Measurements from ENCODE around the gene IKBKG. TPM values are rescaled to one million over a fixed set of nuclear protein-coding genes. Genes with fewer than 3 reads are reported as not detected.

Gene IKBKG
- total and polyA plus RNA-seq, 2 of the 4 experiments (the other 2 are of a cell fraction) = 16.5 to 38.2 TPM

- H3K36me3 ChIP-seq (ENCODE audit: control insufficient read depth, insufficient read depth, low read length) = no peaks in the 10 kb centered on the region
- no peak overlapping the region for H4K91ac ChIP-seq (ENCODE audit: insufficient read depth, low read depth, low read length)
- 46% methylated on average over 2 of the region's 6 CpGs; no CpG with 5 or more reads in 1 of the 2 experiments for WGBS, 2 experiments (ENCODE audit: extremely low coverage in 2 of 2, insufficient read length in 1 of 2)
- H3K4me2 ChIP-seq (ENCODE audit: low read depth, low read length) = no peak overlapping the region
- H3K23ac ChIP-seq (ENCODE audit: low read depth, low read length) = no peak overlapping the region
- peaks cover 5% of the 10 kb centered on the region for H3K27me3 ChIP-seq (ENCODE audit: control insufficient read depth, insufficient read depth, low read length)
- no peak overlapping the region for H3K56ac ChIP-seq (ENCODE audit: extremely low read depth, insufficient read depth, low read length)
- H2AK9ac ChIP-seq (replicated peaks; ENCODE audit: low read depth, low read length, poor library complexity) = no peak overlapping the region
- no peak overlapping the region for H2BK120ac ChIP-seq (ENCODE audit: low read depth, low read length)
- H3K9me3 ChIP-seq (ENCODE audit: control insufficient read depth, insufficient read depth, low read length) = no peaks in the 10 kb centered on the region; the same call in 1 of the 2 replicates
- H2AFZ ChIP-seq (replicated peaks; ENCODE audit: low read length, poor library complexity) = no peak overlapping the region
- TF ChIP-seq RAD21 (IDR thresholded peaks at IDR 0.05; ENCODE audit: low read length) (no peak), POLR2A (IDR thresholded peaks at IDR 0.05; ENCODE audit: low read depth, low read length) (no peak), RFX5 (IDR thresholded peaks at IDR 0.05; ENCODE audit: low read depth, low read length) (no peak), RCOR1 (IDR thresholded peaks at IDR 0.05; ENCODE audit: insufficient replicate concordance, low read length) (no peak), MAFK (IDR thresholded peaks at IDR 0.05; ENCODE audit: low read depth, low read length) (no peak), MXI1 (IDR thresholded peaks at IDR 0.05; ENCODE audit: borderline replicate concordance, low read depth, low read length) (no peak), MAZ (IDR thresholded peaks at IDR 0.05; ENCODE audit: borderline replicate concordance, low read depth, low read length) (no peak), FOS (IDR thresholded peaks at IDR 0.05; ENCODE audit: low read depth, low read length) (no peak), BHLHE40 (IDR thresholded peaks at IDR 0.05; ENCODE audit: low read depth, low read length) (no peak), CHD1 (IDR thresholded peaks at IDR 0.05; ENCODE audit: low read depth, low read length) (no peak), ELK1 (IDR thresholded peaks at IDR 0.05; ENCODE audit: borderline replicate concordance, low read depth, low read length) (no peak)
- ATAC-seq (ENCODE audit: low read depth) (no peak), DNase-seq (no peak)
- no peak overlapping the region for H4K8ac ChIP-seq (ENCODE audit: low read depth in 2 of 2, low read length in 2 of 2)
- intact Hi-C loops (cut with micrococcal nuclease) = no loop called here
- H2AK5ac ChIP-seq (ENCODE audit: low read depth, low read length) = no peak overlapping the region
- in situ Hi-C loops (cut with MboI; ENCODE audit: low sequenced_read_pairs) = no loop called here
- H2BK20ac ChIP-seq (ENCODE audit: low read depth, low read length) = no peak overlapping the region
- H3K4me3 ChIP-seq (ENCODE audit: insufficient read depth, low read depth, low read length) = no peak overlapping the region
- H2BK15ac ChIP-seq (ENCODE audit: low read depth, low read length) = no peak overlapping the region
- H4K20me1 ChIP-seq (ENCODE audit: insufficient read depth, low read length) = no peaks in the 10 kb centered on the region
- ChIA-PET POLR2A (ENCODE audit: unreplicated experiment) (no interaction called here), CTCF (no interaction called here)
- no peak overlapping the region for H3K9ac ChIP-seq (ENCODE audit: low read depth, low read length)
- dilution Hi-C loops (cut with HindIII; ENCODE audit: low sequenced_read_pairs, unreplicated experiment) = no loop called here
- H3K4ac ChIP-seq (ENCODE audit: low read depth, low read length) = no peak overlapping the region
- no peaks in the 10 kb centered on the region for H3K9me1 ChIP-seq (ENCODE audit: insufficient read depth, low read length)
- H3K4me1 ChIP-seq (ENCODE audit: control insufficient read depth, insufficient read depth, low read length) = no peaks in the 10 kb centered on the region; the same call in 1 of the 2 replicates
- H3K14ac ChIP-seq (replicated peaks; ENCODE audit: low read depth, low read length) = no peak overlapping the region
- H3K18ac ChIP-seq (ENCODE audit: low read depth, low read length) = no peak overlapping the region
- no peaks in the 10 kb centered on the region for H3K79me1 ChIP-seq (ENCODE audit: low read depth in 1 of 2, low read length in 2 of 2)
- no peak overlapping the region for H2BK5ac ChIP-seq (ENCODE audit: low read depth, low read length, poor library complexity, severe bottlenecking)
- no peak overlapping the region for H4K5ac ChIP-seq (ENCODE audit: low read depth, low read length)
- no peak overlapping the region for H3K27ac ChIP-seq (ENCODE audit: insufficient read depth, low read length)
- BruUV-seq (replicated peaks) = no TSS peak
Measured at GRCh38 chrX:154605566-154605965, 58.1 kb downstream of the IKBKG start.
